Measurements from ENCODE around the gene POLR3G. TPM values are rescaled to one million over a fixed set of nuclear protein-coding genes. Genes with fewer than 3 reads are reported as not detected.
A peak's percentile ranks its signal among the peaks of the same experiment; 100 is the strongest.

POLR3G gene
- total RNA-seq, 4 donors from 2014 or later, result 1.1 to 9.3 (median 6.4) TPM

- 62 to 72% methylated on average over 2 to 3 of the region's 3 CpGs for WGBS, 2 donors
- Histone ChIP-seq H3K4me3 (no peak overlapping the region), H3K27ac (no peak overlapping the region), H3K9me3 (no peaks in the 10 kb centered on the region), H3K36me3 (peaks cover 0 to 19% (median 0%) of the 10 kb centered on the region in 3 donors), H3K27me3 (no peaks in the 10 kb centered on the region), H3K4me1 (peaks cover 0 to 12% (median 0%) of the 10 kb centered on the region in 3 donors)
- no peak for DNase-seq
- intact Hi-C loops (cut with DNase I), result no loop called here
- no peak for TF ChIP-seq POLR2A (IDR thresholded peaks at IDR 0.05)
Observed at GRCh38 chr5:90514520-90514919, 39.9 kb downstream of the POLR3G start.

GRCh38 chr5:90518661-90519060 lies 44.0 kb downstream of the POLR3G start:
- Histone ChIP-seq H3K9me3 (no peaks in the 10 kb centered on the region), H3K27ac (peak overlapping the region in 2 of 4 donors; percentile 31 to 39), H3K27me3 (no peaks in the 10 kb centered on the region), H3K4me3 (no peak overlapping the region), H3K36me3 (peaks cover 0 to 58% (median 0%) of the 10 kb centered on the region in 3 donors), H3K4me1 (peaks cover 0 to 12% (median 0%) of the 10 kb centered on the region in 3 donors)
- intact Hi-C loops (cut with DNase I), result no loop called here
- no peak for TF ChIP-seq CTCF (IDR thresholded peaks at IDR 0.05)
- no peak for TF ChIP-seq POLR2A (IDR thresholded peaks at IDR 0.05)
- DNase-seq, result no peak

- no peak for DNase-seq
- Histone ChIP-seq H3K4me3 (no peak overlapping the region), H3K36me3 (peaks cover 0 to 63% (median 0%) of the 10 kb centered on the region in 3 donors), H3K4me1 (peaks cover 0 to 12% (median 0%) of the 10 kb centered on the region in 3 donors), H3K27ac (peak overlapping the region in 2 of 4 donors; percentile 31 to 39), H3K9me3 (no peaks in the 10 kb centered on the region), H3K27me3 (no peaks in the 10 kb centered on the region)
- 45 to 72% methylated on average over 7 of the region's 7 CpGs for WGBS, 2 donors
- intact Hi-C loops (cut with DNase I), result no loop called here
- TF ChIP-seq POLR2A (IDR thresholded peaks at IDR 0.05) (no peak), CTCF (IDR thresholded peaks at IDR 0.05) (no peak)
Observed at GRCh38 chr5:90519081-90519480, 44.4 kb downstream of the POLR3G start.

- Histone ChIP-seq H3K27ac (peak overlapping the region; percentile 92 to 97 (median 94)), H3K9me3 (no peaks in the 10 kb centered on the region), H3K4me3 (peak overlapping the region; percentile 73 to 94 (median 81)), H3K36me3 (peaks cover 0 to 19% (median 0%) of the 10 kb centered on the region in 3 donors), H3K4me1 (peaks cover 0 to 38% (median 20%) of the 10 kb centered on the region in 3 donors), H3K27me3 (peaks cover 0 to 17% (median 0%) of the 10 kb centered on the region in 4 donors)
- DNase-seq, result no peak
- WGBS, 2 donors, result 1 to 2% methylated on average over 17 to 18 of the region's 18 CpGs
- intact Hi-C loops (cut with DNase I), result no loop called here
- TF ChIP-seq CTCF (IDR thresholded peaks at IDR 0.05) (no peak), POLR2A (IDR thresholded peaks at IDR 0.05) (no peak)
Observed at GRCh38 chr5:90528601-90529193, 54.0 kb downstream of the POLR3G start.

GRCh38 chr5:90529194-90529938 lies 54.7 kb downstream of the POLR3G start, which contains the start of gene LYSMD3:
TSS of gene LYSMD3 (minus strand) at chr5:90529584. CDS start at chr5:90525289, 4,295 bp downstream.
- Histone ChIP-seq H3K27ac (peak within 1 kb of the TSS; percentile 92 to 97 (median 94)), H3K27me3 (peaks cover 0 to 23% (median 0%) of the 10 kb centered on the region in 4 donors), H3K9me3 (no peaks in the 10 kb centered on the region), H3K4me3 (peak within 1 kb of the TSS; percentile 73 to 94 (median 81)), H3K4me1 (peaks cover 0 to 38% (median 20%) of the 10 kb centered on the region in 3 donors), H3K36me3 (peaks cover 0 to 12% (median 0%) of the 10 kb centered on the region in 3 donors)
- peak; percentile 85 for DNase-seq
- peak in 1 of 6 experiments; percentile 3 for TF ChIP-seq CTCF (IDR thresholded peaks at IDR 0.05)
- TF ChIP-seq POLR2A (IDR thresholded peaks at IDR 0.05), result peak in 3 of 4 donors; percentile 68 to 91 (median 79)
- WGBS, 2 donors, result 0% methylated on average over 3 to 19 of the region's 64 CpGs
- intact Hi-C loops (cut with DNase I), result no loop called here

Data from esophagus squamous epithelium (tissue), 5 donors.